LNCAP (cell line): ENCODE results near the gene CDKN2AIP.

Source experiments
- TF ChIP-seq, protein P1 (sequence below): fragments of 450-650 bp; IDR thresholded peaks from 2 replicates; pipeline ENCODE4 v1.5.1; 2017; ENCODE audit warnings: mild to moderate bottlenecking

CDKN2AIP gene, protein sequence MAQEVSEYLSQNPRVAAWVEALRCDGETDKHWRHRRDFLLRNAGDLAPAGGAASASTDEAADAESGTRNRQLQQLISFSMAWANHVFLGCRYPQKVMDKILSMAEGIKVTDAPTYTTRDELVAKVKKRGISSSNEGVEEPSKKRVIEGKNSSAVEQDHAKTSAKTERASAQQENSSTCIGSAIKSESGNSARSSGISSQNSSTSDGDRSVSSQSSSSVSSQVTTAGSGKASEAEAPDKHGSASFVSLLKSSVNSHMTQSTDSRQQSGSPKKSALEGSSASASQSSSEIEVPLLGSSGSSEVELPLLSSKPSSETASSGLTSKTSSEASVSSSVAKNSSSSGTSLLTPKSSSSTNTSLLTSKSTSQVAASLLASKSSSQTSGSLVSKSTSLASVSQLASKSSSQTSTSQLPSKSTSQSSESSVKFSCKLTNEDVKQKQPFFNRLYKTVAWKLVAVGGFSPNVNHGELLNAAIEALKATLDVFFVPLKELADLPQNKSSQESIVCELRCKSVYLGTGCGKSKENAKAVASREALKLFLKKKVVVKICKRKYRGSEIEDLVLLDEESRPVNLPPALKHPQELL

DNA sequence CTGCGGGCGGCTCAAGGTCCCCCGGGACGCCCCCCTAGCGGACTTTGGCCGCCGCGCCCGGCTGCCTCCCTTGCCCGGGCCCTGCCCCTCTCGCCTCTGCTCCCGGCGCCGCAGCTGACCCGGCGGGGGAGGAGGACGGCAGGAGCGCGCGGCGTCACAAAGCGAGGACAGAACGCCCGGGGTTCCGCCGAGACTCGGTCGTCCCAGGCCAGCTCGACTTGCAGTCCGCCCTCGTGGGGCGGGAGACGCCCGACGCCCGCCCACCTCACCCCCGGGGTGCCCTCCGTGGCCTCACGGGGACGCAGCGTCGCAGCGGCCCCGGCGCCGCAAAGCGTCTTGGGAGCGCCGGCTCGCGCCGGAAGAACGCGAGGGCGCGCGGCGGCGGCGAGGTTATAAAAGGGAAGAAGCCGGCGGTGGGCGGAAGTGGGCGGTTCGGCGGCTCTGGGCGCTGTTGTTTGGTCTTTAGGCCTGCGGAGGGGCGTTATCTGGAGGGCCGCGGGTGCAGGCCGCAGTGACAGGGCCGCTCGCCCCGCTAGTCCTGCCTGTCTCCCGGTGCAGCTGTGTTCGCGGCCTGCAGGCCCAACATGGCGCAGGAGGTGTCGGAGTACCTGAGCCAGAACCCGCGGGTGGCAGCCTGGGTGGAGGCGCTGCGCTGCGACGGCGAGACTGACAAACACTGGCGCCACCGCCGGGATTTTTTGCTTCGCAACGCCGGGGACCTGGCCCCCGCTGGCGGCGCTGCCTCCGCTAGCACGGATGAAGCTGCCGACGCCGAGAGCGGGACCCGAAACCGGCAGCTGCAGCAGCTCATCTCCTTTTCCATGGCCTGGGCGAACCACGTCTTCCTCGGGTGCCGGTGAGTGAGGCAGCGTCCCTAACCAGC lies at the start of gene CDKN2AIP:
Gene CDKN2AIP, plus strand, starts transcription at position 423 of the 883 bp plus-strand sequence. Its CDS starts 162 bp downstream, at position 585.
- TF ChIP-seq, protein P1, sequence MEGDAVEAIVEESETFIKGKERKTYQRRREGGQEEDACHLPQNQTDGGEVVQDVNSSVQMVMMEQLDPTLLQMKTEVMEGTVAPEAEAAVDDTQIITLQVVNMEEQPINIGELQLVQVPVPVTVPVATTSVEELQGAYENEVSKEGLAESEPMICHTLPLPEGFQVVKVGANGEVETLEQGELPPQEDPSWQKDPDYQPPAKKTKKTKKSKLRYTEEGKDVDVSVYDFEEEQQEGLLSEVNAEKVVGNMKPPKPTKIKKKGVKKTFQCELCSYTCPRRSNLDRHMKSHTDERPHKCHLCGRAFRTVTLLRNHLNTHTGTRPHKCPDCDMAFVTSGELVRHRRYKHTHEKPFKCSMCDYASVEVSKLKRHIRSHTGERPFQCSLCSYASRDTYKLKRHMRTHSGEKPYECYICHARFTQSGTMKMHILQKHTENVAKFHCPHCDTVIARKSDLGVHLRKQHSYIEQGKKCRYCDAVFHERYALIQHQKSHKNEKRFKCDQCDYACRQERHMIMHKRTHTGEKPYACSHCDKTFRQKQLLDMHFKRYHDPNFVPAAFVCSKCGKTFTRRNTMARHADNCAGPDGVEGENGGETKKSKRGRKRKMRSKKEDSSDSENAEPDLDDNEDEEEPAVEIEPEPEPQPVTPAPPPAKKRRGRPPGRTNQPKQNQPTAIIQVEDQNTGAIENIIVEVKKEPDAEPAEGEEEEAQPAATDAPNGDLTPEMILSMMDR = no peak; the same call in 1 of the 2 replicates

DNA sequence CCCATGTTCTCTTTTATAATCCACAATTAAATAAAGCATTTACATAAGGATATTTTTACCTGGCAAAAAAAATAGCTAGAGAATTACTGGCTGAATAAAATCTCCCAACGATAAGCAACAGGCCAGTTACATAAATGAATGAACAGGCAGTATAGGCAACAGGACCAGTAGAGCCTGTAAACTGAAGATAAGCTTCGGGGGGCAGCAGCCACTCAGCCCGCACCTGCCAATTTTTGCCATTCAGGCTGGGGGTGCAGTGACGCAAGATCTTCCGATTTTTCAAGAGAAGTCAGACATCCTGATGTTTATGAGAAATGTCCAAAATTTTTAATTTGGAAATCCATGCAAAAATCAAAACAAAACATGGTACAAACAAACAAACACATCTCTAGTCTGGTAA lies 49.0 kb upstream of the CDKN2AIP start:
- TF ChIP-seq, protein P1 = no peak

DNA sequence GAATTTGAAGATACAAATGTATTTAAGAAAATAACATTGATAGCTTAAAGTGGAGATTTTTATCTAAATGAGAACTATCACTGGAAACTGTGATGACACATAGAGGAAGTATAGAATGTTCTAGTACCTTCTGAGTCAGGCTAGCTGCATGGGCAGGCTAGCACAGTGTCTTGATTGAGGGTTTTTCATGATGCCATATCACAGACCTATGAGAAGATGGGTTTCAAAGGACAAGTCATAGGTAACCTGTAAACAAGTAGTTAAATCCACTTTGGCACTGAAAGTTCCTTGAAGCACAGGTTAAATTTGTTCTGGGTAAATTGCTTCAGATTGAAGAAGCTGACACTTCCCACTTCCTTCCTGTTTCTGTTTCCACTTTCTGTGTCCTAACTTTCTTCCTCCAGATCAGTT lies 48.2 kb upstream of the CDKN2AIP start:
- TF ChIP-seq, protein P1 = no peak

DNA sequence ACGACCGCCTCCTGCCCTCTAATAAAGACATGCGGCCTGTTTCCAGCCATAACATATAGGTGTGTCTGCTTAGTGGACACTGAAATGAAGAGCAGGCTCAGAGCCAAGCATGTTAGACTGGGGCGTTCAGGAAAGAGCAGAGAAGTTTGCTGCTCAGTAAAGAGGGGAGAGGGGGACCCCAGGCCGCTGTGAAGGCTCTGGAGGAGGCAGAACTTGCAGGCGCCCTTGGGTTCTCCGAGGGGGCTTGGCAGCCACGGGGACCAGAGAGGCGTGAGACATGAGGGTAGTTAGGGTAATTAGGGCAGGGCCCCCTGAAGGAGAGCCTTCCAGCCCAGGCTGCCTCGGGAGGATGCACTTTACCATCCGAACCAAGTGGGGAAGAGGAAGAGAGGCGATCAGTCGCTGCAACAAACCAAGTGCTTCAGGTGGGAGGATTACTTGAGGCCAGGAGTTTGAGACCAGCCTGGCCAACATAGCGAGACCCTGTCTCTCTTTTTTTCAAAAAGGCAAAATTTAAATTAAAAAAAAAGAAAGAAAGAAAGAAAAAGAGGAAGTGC lies 46.6 kb upstream of the CDKN2AIP start:
- TF ChIP-seq, protein P1 = no peak

DNA sequence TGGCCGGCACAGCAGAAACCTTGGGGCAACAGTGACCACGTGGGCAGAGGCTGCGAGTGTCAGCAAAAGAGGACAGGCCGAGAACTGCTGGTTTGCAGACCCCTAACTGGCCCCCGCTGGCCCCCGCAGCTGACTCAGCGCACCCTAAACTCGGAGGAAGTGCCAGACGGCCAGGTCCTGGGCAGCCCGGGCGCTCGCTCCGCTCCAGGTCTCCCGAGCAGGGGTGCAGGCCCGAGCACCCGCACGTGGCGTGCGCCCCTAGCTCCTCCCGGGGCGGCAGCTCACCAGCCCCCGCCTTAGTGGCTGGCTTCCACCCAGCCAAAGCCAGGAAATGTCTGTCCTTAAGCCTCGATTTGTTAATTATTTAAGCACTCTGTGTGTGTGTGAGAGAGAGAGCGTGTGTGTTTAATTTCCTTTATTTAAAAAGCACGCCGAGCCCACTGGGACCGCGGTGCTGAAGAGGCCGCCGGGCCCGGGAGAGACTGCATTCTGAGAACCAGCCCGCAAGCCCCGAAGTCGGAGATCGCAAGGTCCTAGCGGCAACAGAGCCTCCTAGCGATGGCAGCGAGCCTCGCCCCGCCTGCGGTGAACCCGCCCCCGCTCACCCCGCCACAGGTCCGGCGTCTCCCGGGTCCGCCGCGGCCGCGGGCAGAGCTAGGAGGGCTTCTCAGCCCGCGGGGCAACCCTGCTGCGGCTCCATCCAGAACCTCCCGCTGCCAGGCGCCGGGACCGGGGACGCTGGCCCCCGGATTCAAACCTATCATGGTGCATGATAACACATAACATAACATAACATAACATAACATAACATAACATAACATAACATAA lies 45.9 kb upstream of the CDKN2AIP start:
- TF ChIP-seq, protein P1 = peak; percentile 58

DNA sequence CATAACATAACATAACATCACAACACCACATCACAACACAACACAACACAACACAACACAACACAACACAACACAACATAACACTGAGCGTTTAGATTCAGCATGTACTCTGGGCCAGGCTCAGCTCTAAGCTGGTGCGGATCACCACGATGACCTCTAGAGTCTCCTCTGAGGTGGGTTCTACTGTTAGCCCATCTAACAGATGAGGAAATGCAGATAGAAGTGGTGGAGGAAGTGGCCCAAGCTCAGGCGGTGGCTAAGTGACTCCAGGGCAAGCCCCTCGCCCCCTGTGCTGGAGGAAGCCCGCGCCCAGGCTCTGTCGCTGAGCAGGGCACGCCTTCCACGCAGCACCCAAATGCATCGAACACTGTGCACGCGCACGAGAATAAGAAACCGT lies 45.3 kb upstream of the CDKN2AIP start:
- TF ChIP-seq, protein P1 = no peak
